HepG2 (cell line): ENCODE measurements around the gene DENND4C. TPM values are rescaled to one million over a fixed set of nuclear protein-coding genes. Genes with fewer than 3 reads are reported as not detected.

Experiments used
- ATF1 ChIP-seq: IDR thresholded peaks from 2 replicates; pipeline ENCODE4 v1.6.1; 2016; ENCODE audit warnings: mild to moderate bottlenecking, control low read depth
- KMT2B ChIP-seq: IDR thresholded peaks from 2 replicates; pipeline ENCODE4 v1.6.1; 2016; ENCODE audit warnings: missing genetic modification reagents, missing compliant biosample characterization
- MEIS2 ChIP-seq: sonication (generic); formaldehyde crosslinking; IDR thresholded peaks from 2 replicates; pipeline ENCODE4 v1.9.0; 2021; ENCODE audit warnings: mild to moderate bottlenecking, missing genetic modification reagents
- NFE2L1 ChIP-seq: sonication (generic); formaldehyde crosslinking; IDR thresholded peaks from 2 replicates; pipeline ENCODE4 v1.4.0; 2020; ENCODE audit warnings: missing genetic modification reagents, mild to moderate bottlenecking, borderline replicate concordance
- POLR2A ChIP-seq, 2 experiments: IDR thresholded peaks; 2 replicates each; pipeline ENCODE4 v1.6.1; 2011; ENCODE audit warnings: low read depth in 2 of 2, low read length in 2 of 2, mild to moderate bottlenecking in 1 of 2, moderate library complexity in 1 of 2; ENCODE audit not compliant: insufficient read depth in 1 of 2
- ZNF430 ChIP-seq: sonication (generic); formaldehyde crosslinking; IDR thresholded peaks from 2 replicates; pipeline ENCODE4 v1.9.0; 2021; ENCODE audit warnings: mild to moderate bottlenecking, missing genetic modification reagents
- ZNF556 ChIP-seq: sonication (generic); formaldehyde crosslinking; IDR thresholded peaks from 2 replicates; pipeline ENCODE4 v1.4.0; 2020; ENCODE audit warnings: mild to moderate bottlenecking, missing genetic modification reagents, borderline replicate concordance
- ZNF703 ChIP-seq: sonication (generic); formaldehyde crosslinking; IDR thresholded peaks from 2 replicates; pipeline ENCODE4 v1.5.1; 2020; ENCODE audit warnings: missing genetic modification reagents, mild to moderate bottlenecking, moderate library complexity, borderline replicate concordance
- ZSCAN29 ChIP-seq: sonication (generic); formaldehyde crosslinking; conservative IDR thresholded peaks from 2 replicates; pipeline ENCODE4 v1.4.0; 2020; ENCODE audit warnings: mild to moderate bottlenecking, missing genetic modification reagents
- polyA plus RNA-seq, 8 experiments: library from polyadenylated mRNA; depleted of rRNA in 3 of 8; stranded (reverse) in 7 of 8; unstranded in 1 of 8; fragments of >200 nt; fragmentation: Illumina TruSeq in 4 of 8; extraction: Trizol in 4 of 8; gene quantifications; 2 replicates each; pipeline versions ENCODE4 v1.2.1 to v1.2.3, GENCODE V29; 2011 to 2016; ENCODE audit warnings: low read depth in 4 of 8, missing spikeins in 1 of 8, mixed read lengths in 1 of 8; ENCODE audit not compliant: insufficient read depth in 1 of 8
- total RNA-seq, 5 experiments: library from RNA; depleted of rRNA; stranded (reverse); fragments of >200 nt; fragmentation: Illumina TruSeq; extraction: Trizol; gene quantifications; 2 replicates each; pipeline ENCODE4 v1.2.3, GENCODE V29; 2016; ENCODE audit warnings: low read depth in 1 of 5
- TF ChIP-seq, protein P1 (sequence below): sonication (generic); formaldehyde crosslinking; IDR thresholded peaks from one replicate; pipeline ENCODE4 v1.5.1; 2020; ENCODE audit warnings: mild to moderate bottlenecking, missing genetic modification reagents; ENCODE audit errors: not compliant biosample characterization
- TF ChIP-seq, protein P2 (sequence below): sonication (generic); formaldehyde crosslinking; IDR thresholded peaks from 2 replicates; pipeline ENCODE4 v1.9.0; 2022; ENCODE audit warnings: missing genetic modification reagents, mild to moderate bottlenecking, borderline replicate concordance
- TF ChIP-seq, protein P3 (sequence below): sonication (generic); formaldehyde crosslinking; conservative IDR thresholded peaks from 2 replicates; pipeline ENCODE4 v1.4.0; 2020; ENCODE audit warnings: missing genetic modification reagents
- TF ChIP-seq, protein P4 (sequence below): sonication (generic); formaldehyde crosslinking; IDR thresholded peaks from 2 replicates; pipeline ENCODE4 v1.5.1; 2020; ENCODE audit warnings: missing genetic modification reagents, mild to moderate bottlenecking, borderline replicate concordance

Gene DENND4C
- total and polyA plus RNA-seq, 2 of the 13 experiments (the other 11 are each of a cell fraction or from before 2014, with no cell fraction given) = 19.1 to 27.2 TPM

DNA sequence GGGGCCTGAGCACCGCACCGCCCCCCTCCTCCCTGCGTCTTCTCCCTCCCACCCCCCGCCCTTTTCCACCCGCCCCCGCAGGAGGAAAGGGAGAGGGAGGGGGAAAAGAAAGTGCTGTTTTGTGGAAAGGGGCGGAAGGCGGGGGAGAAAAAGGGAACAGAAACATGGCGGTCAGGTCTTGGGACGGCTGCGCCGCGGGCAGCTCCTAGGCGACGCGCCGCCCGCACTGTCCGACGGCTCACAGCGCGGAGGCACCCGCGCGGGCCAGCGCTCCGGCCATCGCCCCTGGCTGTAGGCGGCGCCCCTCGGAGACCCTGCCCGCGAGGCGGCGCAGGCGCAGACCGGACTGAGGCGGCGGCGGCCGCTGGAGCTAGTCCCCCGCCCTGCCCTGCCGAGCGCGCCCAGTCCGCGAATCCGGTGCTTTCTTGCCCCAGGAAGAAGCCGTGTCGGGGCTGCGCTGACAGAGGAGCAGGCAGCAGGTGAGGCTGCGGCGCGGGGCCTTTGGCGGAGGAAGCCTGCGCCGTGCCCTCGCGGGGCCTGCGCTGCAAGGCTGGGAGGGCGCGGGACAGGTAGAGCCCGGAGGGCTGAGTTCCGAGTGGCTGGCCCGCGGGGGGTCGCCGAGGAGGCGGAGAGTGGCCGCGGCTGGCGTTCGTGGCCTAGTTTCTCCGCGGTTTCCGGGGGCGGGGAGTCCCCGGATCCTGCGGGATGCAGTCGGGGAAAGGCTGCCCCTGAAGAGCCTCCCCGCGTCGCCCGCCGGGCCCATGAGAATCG is at the start of gene DENND4C (continued):
- TF ChIP-seq, protein P1, sequence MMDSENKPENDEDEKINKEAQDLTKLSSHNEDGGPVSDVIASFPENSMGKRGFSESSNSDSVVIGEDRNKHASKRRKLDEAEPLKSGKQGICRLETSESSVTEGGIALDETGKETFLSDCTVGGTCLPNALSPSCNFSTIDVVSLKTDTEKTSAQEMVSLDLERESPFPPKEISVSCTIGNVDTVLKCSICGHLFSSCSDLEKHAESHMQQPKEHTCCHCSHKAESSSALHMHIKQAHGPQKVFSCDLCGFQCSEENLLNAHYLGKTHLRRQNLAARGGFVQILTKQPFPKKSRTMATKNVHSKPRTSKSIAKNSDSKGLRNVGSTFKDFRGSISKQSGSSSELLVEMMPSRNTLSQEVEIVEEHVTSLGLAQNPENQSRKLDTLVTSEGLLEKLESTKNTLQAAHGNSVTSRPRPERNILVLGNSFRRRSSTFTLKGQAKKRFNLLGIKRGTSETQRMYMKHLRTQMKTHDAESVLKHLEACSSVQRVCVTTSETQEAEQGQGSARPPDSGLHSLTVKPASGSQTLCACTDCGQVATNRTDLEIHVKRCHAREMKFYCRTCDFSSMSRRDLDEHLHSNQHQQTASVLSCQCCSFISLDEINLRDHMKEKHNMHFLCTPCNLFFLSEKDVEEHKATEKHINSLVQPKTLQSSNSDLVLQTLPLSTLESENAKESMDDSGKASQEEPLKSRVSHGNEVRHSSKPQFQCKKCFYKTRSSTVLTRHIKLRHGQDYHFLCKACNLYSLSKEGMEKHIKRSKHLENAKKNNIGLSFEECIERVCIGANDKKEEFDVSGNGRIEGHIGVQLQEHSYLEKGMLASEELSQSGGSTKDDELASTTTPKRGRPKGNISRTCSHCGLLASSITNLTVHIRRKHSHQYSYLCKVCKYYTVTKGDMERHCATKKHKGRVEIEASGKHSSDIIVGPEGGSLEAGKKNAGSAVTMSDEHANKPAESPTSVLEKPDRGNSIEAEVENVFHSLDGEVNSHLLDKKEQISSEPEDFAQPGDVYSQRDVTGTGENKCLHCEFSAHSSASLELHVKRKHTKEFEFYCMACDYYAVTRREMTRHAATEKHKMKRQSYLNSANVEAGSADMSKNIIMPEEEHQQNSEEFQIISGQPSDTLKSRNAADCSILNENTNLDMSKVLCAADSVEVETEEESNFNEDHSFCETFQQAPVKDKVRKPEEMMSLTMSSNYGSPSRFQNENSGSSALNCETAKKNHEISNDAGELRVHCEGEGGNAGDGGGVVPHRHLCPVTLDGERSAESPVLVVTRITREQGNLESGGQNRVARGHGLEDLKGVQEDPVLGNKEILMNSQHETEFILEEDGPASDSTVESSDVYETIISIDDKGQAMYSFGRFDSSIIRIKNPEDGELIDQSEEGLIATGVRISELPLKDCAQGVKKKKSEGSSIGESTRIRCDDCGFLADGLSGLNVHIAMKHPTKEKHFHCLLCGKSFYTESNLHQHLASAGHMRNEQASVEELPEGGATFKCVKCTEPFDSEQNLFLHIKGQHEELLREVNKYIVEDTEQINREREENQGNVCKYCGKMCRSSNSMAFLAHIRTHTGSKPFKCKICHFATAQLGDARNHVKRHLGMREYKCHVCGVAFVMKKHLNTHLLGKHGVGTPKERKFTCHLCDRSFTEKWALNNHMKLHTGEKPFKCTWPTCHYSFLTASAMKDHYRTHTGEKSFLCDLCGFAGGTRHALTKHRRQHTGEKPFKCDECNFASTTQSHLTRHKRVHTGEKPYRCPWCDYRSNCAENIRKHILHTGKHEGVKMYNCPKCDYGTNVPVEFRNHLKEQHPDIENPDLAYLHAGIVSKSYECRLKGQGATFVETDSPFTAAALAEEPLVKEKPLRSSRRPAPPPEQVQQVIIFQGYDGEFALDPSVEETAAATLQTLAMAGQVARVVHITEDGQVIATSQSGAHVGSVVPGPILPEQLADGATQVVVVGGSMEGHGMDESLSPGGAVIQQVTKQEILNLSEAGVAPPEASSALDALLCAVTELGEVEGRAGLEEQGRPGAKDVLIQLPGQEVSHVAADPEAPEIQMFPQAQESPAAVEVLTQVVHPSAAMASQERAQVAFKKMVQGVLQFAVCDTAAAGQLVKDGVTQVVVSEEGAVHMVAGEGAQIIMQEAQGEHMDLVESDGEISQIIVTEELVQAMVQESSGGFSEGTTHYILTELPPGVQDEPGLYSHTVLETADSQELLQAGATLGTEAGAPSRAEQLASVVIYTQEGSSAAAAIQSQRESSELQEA = peak; percentile 89
- TF ChIP-seq, protein P2, sequence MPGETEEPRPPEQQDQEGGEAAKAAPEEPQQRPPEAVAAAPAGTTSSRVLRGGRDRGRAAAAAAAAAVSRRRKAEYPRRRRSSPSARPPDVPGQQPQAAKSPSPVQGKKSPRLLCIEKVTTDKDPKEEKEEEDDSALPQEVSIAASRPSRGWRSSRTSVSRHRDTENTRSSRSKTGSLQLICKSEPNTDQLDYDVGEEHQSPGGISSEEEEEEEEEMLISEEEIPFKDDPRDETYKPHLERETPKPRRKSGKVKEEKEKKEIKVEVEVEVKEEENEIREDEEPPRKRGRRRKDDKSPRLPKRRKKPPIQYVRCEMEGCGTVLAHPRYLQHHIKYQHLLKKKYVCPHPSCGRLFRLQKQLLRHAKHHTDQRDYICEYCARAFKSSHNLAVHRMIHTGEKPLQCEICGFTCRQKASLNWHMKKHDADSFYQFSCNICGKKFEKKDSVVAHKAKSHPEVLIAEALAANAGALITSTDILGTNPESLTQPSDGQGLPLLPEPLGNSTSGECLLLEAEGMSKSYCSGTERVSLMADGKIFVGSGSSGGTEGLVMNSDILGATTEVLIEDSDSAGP (CRISPR knock-in tag) = peak; percentile 73; the same call in 1 of the 2 replicates
- TF ChIP-seq ZNF556 (CRISPR knock-in tag) (no peak; the same call in 1 of the 2 replicates), POLR2A (IDR thresholded peaks at IDR 0.05; ENCODE audit: insufficient read depth in 1 of 2, low read depth in 2 of 2, low read length in 2 of 2) (peak; percentile 87 to 88), ZNF703 (CRISPR knock-in tag) (no peak; the same call in 1 of the 2 replicates), ATF1 (no peak), ZSCAN29 (CRISPR knock-in tag) (no peak), MEIS2 (CRISPR knock-in tag) (peak; percentile 36), ZNF430 (CRISPR knock-in tag) (peak; percentile 78), KMT2B (CRISPR knock-in tag) (peak; percentile 60), NFE2L1 (CRISPR knock-in tag) (no peak)
- TF ChIP-seq, protein P3, sequence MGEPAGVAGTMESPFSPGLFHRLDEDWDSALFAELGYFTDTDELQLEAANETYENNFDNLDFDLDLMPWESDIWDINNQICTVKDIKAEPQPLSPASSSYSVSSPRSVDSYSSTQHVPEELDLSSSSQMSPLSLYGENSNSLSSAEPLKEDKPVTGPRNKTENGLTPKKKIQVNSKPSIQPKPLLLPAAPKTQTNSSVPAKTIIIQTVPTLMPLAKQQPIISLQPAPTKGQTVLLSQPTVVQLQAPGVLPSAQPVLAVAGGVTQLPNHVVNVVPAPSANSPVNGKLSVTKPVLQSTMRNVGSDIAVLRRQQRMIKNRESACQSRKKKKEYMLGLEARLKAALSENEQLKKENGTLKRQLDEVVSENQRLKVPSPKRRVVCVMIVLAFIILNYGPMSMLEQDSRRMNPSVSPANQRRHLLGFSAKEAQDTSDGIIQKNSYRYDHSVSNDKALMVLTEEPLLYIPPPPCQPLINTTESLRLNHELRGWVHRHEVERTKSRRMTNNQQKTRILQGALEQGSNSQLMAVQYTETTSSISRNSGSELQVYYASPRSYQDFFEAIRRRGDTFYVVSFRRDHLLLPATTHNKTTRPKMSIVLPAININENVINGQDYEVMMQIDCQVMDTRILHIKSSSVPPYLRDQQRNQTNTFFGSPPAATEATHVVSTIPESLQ (CRISPR knock-in tag) = no peak
- TF ChIP-seq, protein P4, sequence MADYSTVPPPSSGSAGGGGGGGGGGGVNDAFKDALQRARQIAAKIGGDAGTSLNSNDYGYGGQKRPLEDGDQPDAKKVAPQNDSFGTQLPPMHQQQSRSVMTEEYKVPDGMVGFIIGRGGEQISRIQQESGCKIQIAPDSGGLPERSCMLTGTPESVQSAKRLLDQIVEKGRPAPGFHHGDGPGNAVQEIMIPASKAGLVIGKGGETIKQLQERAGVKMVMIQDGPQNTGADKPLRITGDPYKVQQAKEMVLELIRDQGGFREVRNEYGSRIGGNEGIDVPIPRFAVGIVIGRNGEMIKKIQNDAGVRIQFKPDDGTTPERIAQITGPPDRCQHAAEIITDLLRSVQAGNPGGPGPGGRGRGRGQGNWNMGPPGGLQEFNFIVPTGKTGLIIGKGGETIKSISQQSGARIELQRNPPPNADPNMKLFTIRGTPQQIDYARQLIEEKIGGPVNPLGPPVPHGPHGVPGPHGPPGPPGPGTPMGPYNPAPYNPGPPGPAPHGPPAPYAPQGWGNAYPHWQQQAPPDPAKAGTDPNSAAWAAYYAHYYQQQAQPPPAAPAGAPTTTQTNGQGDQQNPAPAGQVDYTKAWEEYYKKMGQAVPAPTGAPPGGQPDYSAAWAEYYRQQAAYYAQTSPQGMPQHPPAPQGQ (CRISPR knock-in tag) = no peak
